NB4 (cell line): Measurements from ENCODE around the gene CHI3L2.

Experiments
- DNase-seq: peaks from one replicate; pipeline ENCODE4 v3.0.0; 2010; ENCODE audit warnings: low read depth
- H3K4me3 ChIP-seq: one replicate; pipeline ENCODE4 v1.5.1; 2011; ENCODE audit warnings: mild to moderate bottlenecking, low read depth, low read length, moderate library complexity
- CTCF ChIP-seq: IDR thresholded peaks from one replicate; pipeline ENCODE4 v1.5.1; 2012; ENCODE audit warnings: low read depth, low read length
- MYC ChIP-seq: IDR thresholded peaks from 2 replicates; pipeline ENCODE4 v1.6.1; 2011; ENCODE audit warnings: low read depth, low read length
- POLR2A ChIP-seq: IDR thresholded peaks from 2 replicates; pipeline ENCODE4 v1.6.1; 2011; ENCODE audit warnings: mild to moderate bottlenecking; ENCODE audit not compliant: insufficient read length; ENCODE audit errors: extremely low read depth
- TF ChIP-seq, protein P1 (sequence below): IDR thresholded peaks from 2 replicates; pipeline ENCODE4 v1.6.1; 2011; ENCODE audit warnings: low read depth, low read length

The CHI3L2 gene

DNA sequence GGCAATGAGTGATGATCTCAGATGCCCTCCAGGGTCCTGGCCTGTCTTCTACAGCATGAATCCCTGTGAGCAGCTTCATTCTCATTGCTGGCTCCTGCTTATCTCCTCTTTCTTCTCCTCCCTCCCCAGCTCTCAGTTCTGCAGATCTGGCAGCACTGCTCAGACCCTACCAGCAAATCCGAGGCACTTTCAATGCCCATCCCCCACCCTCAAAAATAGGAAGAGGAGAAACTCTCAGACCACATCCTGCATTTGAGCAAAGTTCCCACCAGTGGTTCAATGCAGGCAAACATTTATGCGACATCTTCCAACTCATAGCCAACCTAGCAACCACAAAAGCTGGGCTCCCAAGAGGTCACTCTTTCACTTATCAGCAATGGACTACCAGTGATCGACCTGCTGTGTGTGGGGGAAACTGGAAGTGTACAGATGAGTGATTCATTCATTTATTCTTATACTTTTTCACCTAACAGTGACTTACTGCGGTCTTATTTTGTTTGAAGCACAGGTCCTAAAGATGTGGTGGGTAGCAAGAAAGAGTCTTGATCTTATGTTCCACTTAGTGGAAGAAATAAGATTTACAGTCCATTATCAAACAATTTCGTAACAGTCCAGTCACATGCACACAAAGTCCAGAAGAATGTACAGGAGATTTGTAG, 5.8 kb upstream of the CHI3L2 start:
- TF ChIP-seq MYC, result no peak
- TF ChIP-seq CTCF, result no peak
- TF ChIP-seq, protein P1, sequence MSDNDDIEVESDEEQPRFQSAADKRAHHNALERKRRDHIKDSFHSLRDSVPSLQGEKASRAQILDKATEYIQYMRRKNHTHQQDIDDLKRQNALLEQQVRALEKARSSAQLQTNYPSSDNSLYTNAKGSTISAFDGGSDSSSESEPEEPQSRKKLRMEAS, result no peak
- TF ChIP-seq POLR2A, result no peak
- DNase-seq, result peak; percentile 97
- H3K4me3 ChIP-seq, result no peak overlapping the region

DNA sequence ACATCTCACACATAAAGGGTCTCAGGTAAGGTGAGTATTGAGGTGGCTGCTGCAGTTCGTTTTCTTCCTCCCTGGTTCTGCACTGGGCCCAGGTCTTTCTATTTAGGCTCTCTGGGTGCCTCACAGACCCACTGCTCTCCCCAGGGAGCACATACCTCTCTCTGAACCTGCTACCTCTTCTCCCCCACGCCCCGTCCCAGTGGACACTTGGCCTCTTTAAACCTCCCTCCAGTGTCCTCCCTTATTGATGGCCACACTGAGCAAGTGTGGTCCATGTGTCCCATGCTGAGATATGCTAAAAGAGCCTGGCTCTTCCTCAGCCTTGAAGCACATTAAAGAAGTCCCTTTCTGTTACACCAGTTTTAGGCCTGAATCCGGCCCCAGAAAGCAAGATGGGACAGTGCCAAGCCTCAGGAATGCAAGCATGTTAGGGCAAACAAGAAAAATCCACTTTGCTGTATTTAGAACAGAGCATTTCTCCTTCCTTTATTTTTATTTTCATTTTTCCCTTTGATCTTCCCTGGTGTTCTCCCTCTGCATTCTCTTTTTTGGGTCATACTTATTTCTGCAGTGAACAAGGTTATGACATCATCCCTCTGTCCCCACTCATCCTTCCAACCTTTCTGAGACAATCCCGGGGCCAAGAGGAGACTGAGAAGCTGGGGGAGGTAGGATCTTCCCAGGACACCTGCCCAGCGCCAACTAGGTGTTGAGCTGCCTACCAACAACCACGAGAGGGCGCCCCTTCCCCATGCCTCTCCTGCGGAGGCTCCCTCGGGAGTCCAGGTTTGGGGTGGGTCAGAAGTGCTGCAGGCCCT, 5.0 kb upstream of the CHI3L2 start:
- peak; percentile 83 for DNase-seq
- TF ChIP-seq CTCF (peak; percentile 94), MYC (0 out of 2 replicates have a peak, but pooled peaks have one; percentile 15), POLR2A (no peak)
- TF ChIP-seq, protein P1, result no peak
- no peak overlapping the region for H3K4me3 ChIP-seq

DNA sequence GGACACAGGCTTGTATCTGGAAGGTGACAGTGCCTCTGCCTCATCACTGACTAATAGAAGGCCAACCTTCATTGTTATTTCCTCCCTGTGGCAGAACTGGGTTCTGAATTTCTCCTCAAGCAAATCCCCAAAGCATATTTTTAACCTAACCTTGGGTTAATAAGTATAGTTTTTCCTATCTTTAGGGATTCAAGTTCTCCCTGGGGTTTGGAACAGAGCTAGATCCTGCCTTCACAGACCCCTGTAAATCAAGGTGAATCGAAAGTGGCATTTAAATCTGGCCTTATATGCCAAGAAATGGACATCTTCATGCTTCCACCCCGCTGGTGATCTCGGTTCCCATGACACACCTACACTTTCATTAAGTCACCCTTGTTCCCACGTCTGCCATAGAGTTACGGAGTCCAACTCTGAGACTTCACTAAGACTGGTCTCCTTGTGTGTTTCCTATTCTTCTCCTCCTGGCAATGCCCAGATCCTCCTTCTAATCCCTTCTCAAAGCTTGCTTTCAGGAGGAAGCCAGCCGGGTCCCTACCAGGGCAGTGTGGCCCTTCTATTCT, 4.3 kb upstream of the CHI3L2 start:
- DNase-seq, result no peak
- no peak overlapping the region for H3K4me3 ChIP-seq
- TF ChIP-seq MYC (no peak), CTCF (no peak), POLR2A (no peak)
- TF ChIP-seq, protein P1, result no peak

- no peak for DNase-seq
- TF ChIP-seq CTCF (no peak), POLR2A (no peak), MYC (no peak)
- TF ChIP-seq, protein P1, result no peak
- H3K4me3 ChIP-seq, result no peak overlapping the region
These were observed 2.4 kb upstream of the CHI3L2 start for GRCh38 chr1:111225091-111225490.

- TF ChIP-seq POLR2A (no peak), CTCF (no peak), MYC (no peak)
- TF ChIP-seq, protein P1, result no peak
- DNase-seq, result no peak
- H3K4me3 ChIP-seq, result no peak overlapping the region
These were observed 1.7 kb upstream of the CHI3L2 start for GRCh38 chr1:111225717-111226400.
